Left ventricle myocardium inferior (tissue), 1 donor: ENCODE data around the gene PLGRKT. TPM values are rescaled to one million over a fixed set of nuclear protein-coding genes. Genes with fewer than 3 reads are reported as not detected.

Experiments used
- DNase-seq: peaks from one replicate; pipeline ENCODE4 v3.0.0-alpha.2; 2020
- H3K27ac ChIP-seq: fragments of 200-600 bp; replicated peaks from 2 replicates; pipeline ENCODE4 v1.8.0; 2021
- H3K27me3 ChIP-seq: fragments of 200-600 bp; 2 replicates; pipeline ENCODE4 v1.8.0; 2021; ENCODE audit warnings: low read depth
- H3K36me3 ChIP-seq: fragments of 200-600 bp; 2 replicates; pipeline ENCODE4 v1.8.0; 2021
- H3K4me1 ChIP-seq: fragments of 200-600 bp; 2 replicates; pipeline ENCODE4 v1.8.0; 2021
- H3K4me3 ChIP-seq: fragments of 200-600 bp; 2 replicates; pipeline ENCODE4 v1.8.0; 2021; ENCODE audit warnings: mild to moderate bottlenecking, moderate library complexity
- H3K9me3 ChIP-seq: fragments of 200-600 bp; replicated peaks from 2 replicates; pipeline ENCODE4 v1.8.0; 2021
- CTCF ChIP-seq: fragments of 200-600 bp; IDR thresholded peaks from 2 replicates; pipeline ENCODE4 v1.8.0; 2021; ENCODE audit warnings: antibody characterized with exemption, mild to moderate bottlenecking, borderline replicate concordance
- intact Hi-C: fragments of 100-400 bp; cut with micrococcal nuclease; formaldehyde crosslinking; loops from one replicate; pipeline ENCODE4 v1.11.0; 2022
- total RNA-seq: library from RNA; stranded (reverse); fragmentation: NEBNext Ultra II Directional; extraction: Animal tissue kit (Norgen Biotek cat#: 25700); gene quantifications from one replicate; pipeline ENCODE4 v1.2.1, GENCODE V29; 2021
- donor health status: DM: no; HTN: yes; CAD: no; lungs with severe emphysema.

PLGRKT gene
- total RNA-seq, 1 donor from 2014 or later = 34.3 TPM

- Histone ChIP-seq H3K9me3 (no peaks in the 10 kb centered on the region), H3K4me1 (peaks cover 49% of the 10 kb centered on the region), H3K4me3 (peak within 1 kb of the TSS; percentile 71), H3K36me3 (no peaks in the 10 kb centered on the region), H3K27me3 (no peaks in the 10 kb centered on the region), H3K27ac (peak within 1 kb of the TSS; percentile 85)
- intact Hi-C loops = no loop called here
- peak; percentile 83 for TF ChIP-seq CTCF
- peak; percentile 92 for DNase-seq
Observed at GRCh38 chr9:5450359-5451091, 12.8 kb upstream of the PLGRKT start, which contains the start of gene CD274. Gene CD274 (plus strand): TSS chr9:5450542. CDS start chr9:5456114, 5,572 bp downstream.

GRCh38 chr9:5449521-5450358 is 12.0 kb upstream of the PLGRKT start:
- H3K36me3 ChIP-seq = no peaks in the 10 kb centered on the region
- no peaks in the 10 kb centered on the region for H3K27me3 ChIP-seq
- DNase-seq = no peak
- peaks cover 42% of the 10 kb centered on the region for H3K4me1 ChIP-seq
- H3K27ac ChIP-seq = peak overlapping the region; percentile 85
- peak overlapping the region; percentile 71 for H3K4me3 ChIP-seq
- intact Hi-C loops = loop anchor here (5.0 kb wide), 1 partner anchor 143 kb away; no protein-coding TSS in a partner anchor
- H3K9me3 ChIP-seq = no peaks in the 10 kb centered on the region
- TF ChIP-seq CTCF = no peak

- Histone ChIP-seq H3K9me3 (no peaks in the 10 kb centered on the region), H3K27me3 (no peaks in the 10 kb centered on the region), H3K36me3 (no peaks in the 10 kb centered on the region), H3K4me3 (no peak overlapping the region), H3K4me1 (peaks cover 38% of the 10 kb centered on the region), H3K27ac (peak overlapping the region; percentile 85)
- intact Hi-C loops = loop anchor here (5.0 kb wide), 1 partner anchor 144 kb away; no protein-coding TSS in a partner anchor
- no peak for TF ChIP-seq CTCF
- DNase-seq = no peak
Observed at GRCh38 chr9:5448461-5449435, 11.0 kb upstream of the PLGRKT start.

- no peaks in the 10 kb centered on the region for H3K27me3 ChIP-seq
- intact Hi-C loops = loop anchor here (5.0 kb wide), 1 partner anchor 144 kb away; no protein-coding TSS in a partner anchor
- H3K4me3 ChIP-seq = no peak overlapping the region
- H3K27ac ChIP-seq = no peak overlapping the region
- H3K36me3 ChIP-seq = no peaks in the 10 kb centered on the region
- peaks cover 31% of the 10 kb centered on the region for H3K4me1 ChIP-seq
- no peaks in the 10 kb centered on the region for H3K9me3 ChIP-seq
- no peak for TF ChIP-seq CTCF
- DNase-seq = no peak
Observed at GRCh38 chr9:5448016-5448415, 10.3 kb upstream of the PLGRKT start.
